Left kidney (tissue), 2 donors: ENCODE data around the gene SLC38A11. TPM values are rescaled to one million over a fixed set of nuclear protein-coding genes. Genes with fewer than 3 reads are reported as not detected.

Experiments used
- DNase-seq: peaks from one replicate; pipeline ENCODE4 v3.0.0-alpha.2; 2013
- polyA plus RNA-seq: library from polyadenylated mRNA; unstranded; fragments of 120-200 nt; gene quantifications from one replicate; pipeline ENCODE4 v1.2.1, GENCODE V29; 2013; ENCODE audit not compliant: insufficient read length

SLC38A11 gene
- polyA plus RNA-seq, 1 donor: 6.6 TPM

DNA sequence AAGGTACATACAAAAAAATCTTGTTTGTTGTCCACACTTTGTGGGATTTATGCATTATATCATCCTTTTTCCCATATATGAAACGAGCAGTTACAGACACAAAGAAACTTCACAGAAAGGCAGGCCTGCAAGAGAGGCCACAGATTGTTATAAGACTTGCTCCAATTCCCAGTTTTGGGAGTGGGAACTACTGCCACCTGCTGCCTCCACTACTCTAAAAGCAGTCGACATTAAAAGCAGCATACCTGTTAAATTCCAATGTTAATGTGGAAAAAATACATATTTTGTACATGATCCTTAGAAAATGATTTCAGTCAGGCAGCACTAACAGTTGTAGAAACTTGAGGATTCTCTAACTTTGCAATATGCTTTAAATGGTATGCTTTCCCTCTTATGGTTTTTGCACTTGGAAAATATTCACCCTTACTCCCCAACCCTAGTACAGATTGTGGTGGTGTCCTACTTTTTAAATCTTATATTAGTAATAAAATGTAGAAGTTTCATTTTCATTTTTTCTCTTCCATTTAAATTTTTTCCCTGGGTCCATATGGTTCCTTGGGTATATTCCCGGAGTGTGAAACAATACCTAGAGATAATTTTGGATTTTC lies 37.9 kb downstream of the SLC38A11 start:
- peak; percentile 46 for DNase-seq

DNA sequence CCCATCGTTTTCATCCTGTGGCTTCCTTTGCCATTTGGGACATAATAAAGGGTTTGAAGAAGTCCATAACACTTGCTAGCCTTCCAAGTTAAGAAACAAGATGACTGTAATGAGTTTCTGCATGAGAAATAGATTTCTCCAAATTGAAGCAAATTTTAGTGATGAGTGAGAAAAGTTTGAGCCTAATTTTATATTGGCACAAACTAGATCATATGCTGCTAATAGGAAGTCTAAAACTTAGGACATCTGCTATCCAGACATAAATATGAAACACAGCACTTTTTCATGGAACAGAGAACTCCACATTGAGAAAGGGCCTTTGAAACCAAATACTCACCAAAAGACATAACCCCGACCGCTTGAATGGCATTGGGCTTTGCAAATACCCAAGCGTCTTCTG lies 39.8 kb downstream of the SLC38A11 start:
- DNase-seq: no peak

- DNase-seq: no peak
Observed at GRCh38 chr2:164913640-164914350, 41.5 kb downstream of the SLC38A11 start.

DNA sequence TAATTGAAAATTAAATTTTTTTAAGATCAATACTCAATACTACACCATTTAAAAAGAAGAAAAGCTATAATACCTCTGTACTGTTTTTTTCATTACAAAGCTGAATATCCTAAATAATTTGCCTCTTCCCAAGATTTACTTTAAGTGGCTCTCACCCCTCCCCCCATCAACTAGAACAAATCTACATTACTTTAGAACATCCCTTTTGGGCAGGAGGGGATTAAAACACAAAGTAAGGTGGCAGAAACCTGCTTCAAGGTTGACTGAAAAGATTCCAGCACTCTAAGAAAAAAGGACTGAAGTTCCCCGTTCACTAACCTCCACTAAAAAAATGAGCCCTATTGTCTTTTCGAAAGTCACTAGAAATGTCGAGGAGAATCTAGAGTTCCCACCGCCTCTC lies 42.3 kb downstream of the SLC38A11 start:
- no peak for DNase-seq

GRCh38 chr2:164911832-164912231 lies 43.5 kb downstream of the SLC38A11 start:
- no peak for DNase-seq

GRCh38 chr2:164910101-164910899 lies 45.0 kb downstream of the SLC38A11 start:
- DNase-seq: no peak

DNA sequence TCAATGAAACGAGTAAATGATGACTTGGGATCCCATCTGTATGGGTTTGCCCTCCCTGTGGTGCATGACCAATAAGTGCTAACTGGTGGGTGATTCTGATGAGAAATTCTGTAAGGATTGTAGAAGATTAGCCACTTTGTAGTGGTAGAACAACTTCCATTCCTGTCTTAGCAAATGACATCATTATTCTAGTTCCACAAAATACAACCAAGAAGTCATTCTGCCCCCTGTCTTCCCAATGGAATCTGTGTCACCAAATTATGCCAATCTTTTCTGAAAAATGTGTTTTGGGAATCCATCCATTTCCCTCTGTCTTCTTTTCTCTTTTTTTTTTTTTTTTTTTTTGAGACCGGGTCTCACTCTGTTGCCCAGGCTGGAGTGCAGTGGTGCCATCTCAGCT lies 48.4 kb downstream of the SLC38A11 start:
- DNase-seq: no peak

DNA sequence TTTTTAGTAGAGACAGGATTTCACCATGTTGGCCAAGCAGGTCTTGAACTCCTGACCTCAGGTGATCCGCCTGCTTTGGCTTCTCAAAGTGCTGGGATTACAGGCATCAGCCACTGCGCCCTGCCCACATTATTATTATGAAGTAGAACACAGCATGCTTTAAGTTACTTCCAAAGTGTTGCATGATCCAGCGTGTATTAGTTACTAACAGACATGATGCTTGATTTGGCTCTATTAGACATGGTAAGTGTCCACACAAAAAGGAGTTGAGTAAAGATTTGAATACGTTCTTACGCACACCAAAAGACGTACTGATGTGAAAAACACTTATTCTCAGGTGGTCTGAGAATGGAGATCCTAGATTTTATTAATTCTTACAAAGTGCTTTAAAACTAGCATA lies 50.0 kb downstream of the SLC38A11 start:
- DNase-seq: no peak

DNA sequence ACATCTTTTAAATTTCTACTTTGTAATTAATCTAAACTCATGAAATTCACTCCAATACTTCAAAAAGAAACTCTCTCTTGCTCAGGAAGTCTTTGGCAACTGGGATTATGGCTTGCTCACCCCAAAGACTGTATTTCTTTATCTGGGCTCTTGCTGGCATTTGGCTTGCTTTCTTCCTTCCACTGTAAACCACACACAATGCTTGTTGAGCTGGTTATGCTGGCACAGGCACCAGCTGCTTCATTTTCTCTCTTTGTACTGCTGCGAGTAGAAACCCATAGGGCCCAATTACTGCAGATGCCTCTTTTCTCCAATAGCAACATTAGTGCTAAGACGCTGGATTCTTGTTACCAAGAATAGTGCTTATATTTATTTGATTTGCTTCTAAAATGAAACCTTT lies 51.4 kb downstream of the SLC38A11 start:
- no peak for DNase-seq

DNA sequence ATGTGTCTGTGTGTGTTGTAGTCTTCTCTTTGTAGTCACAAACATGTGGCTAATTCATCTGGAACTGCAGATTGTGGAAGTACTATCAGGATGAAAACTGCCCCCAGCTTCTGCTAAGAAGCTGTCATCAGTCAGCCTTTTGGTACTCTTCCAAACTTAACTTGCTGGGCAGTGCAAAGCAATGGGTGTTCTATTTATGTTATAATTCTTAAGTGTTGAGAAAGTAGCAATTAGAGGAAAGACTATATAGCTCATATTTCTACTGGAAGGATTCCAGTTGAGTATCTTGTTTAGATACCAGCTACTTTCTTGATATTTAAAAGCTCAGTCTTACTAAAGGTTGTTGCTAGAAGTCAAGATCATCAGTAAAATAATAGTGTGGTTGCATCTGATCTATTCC lies 52.1 kb downstream of the SLC38A11 start:
- no peak for DNase-seq

DNA sequence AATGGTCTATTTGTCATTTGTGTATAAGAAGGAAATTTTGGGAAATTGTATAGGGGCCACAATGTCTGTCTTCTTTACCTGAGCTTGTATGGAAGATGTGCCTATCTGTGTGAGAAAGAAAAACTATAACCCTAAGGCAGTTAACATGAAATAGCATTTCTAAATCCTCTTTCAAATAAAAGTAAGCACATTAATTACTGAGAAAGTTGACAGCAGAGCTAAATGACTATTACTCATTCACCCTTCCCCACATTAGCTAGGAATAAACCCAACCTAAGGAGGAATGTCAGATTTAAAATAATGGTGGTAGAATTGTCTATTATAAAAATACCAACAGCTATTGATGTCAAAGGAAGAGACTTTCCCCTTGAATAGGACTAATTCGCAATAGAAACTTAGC lies 56.2 kb downstream of the SLC38A11 start:
- DNase-seq: no peak

GRCh38 chr2:164898475-164898874 lies 56.9 kb downstream of the SLC38A11 start:
- DNase-seq: no peak

DNA sequence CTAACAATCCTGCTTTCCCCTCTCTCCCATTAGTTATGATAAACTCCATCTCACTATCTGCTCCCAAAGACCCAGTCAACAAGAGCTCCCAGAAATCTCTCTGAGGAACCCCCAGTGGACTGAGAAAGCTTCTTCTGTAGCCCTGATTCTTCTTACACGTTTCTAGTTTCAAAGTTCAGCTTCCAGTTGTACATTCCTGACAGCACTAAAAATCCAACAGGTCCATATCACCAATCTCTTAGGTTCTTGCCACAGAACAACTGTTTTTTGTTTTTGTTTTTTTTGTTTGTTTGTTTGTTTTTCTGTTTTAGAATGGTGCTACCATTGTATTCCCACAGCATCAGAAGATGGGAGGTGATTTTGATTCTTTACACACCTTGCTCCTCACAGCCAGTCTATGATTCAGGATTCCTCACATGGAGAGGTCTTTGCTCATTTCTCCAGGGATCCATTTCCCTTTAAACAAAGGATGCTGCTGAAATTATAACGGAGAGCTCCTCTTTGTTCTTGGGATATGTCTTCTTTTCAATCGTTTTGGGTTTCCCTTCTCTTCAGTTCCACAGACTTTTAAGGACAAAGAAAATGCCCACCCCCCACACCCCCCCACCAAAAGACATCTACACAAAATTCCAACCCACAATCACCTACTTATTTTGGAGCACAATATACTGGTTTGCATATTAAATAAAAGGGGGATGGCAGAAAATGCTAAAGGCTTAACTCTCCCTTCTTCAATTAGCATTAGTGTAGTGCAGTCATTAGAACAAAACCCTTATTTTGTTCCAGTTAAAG lies 57.7 kb downstream of the SLC38A11 start:
- no peak for DNase-seq

DNA sequence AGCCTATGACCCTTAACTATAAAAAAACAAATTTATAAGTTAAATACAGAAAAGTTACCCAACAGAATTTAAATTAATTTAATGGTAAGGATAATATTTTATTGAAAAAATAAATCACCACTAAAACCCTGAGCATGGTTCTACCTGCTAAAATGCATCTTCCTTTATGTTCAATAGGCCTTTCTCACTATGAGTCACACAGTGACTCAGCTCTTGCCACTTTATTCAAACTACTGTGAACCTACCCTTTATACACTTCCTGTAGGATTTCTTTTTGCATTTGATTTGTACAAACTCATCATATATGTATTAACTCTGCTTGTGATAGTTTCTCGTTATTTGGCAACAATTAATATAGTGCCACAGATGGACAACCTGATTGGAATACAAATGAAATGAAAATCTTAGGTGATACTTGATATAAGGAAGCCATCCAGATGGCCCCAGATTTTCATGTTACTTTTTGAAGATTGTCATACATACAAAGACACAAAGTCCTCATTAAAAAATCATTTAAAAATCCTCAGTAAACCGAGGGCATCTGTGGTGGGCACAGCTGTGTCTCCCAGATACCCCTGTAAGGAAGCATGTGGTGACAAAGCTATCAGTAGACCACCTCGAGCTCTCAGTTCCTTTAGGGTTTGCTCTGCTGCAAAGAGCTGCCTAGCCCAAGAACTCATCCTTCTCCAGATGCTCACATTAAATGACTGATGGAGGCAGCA lies 58.5 kb downstream of the SLC38A11 start:
- no peak for DNase-seq

- no peak for DNase-seq
Observed at GRCh38 chr2:164896226-164896625, 59.1 kb downstream of the SLC38A11 start.

GRCh38 chr2:164891460-164891859 lies 63.9 kb downstream of the SLC38A11 start:
- no peak for DNase-seq

DNA sequence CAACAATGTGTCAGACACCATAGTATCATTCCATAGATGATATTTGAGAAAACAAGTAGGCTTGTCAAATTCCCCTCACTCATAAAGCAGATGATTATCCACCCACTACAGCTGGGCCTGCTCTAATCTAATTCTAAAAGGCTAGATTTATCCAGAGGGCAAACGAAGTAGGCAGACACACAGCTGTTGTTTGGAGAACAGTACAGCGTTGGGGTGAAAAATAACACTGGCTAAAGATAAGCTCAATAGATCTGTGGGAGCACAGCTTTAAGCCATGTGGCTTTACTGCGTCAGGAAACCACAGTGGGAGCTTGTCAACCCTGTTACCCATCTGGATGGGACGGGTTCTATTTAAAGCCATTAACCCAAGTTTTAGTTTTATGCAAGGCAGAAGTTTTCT lies 64.8 kb downstream of the SLC38A11 start:
- no peak for DNase-seq

- no peak for DNase-seq
Observed at GRCh38 chr2:164888592-164888991, 66.7 kb downstream of the SLC38A11 start.

DNA sequence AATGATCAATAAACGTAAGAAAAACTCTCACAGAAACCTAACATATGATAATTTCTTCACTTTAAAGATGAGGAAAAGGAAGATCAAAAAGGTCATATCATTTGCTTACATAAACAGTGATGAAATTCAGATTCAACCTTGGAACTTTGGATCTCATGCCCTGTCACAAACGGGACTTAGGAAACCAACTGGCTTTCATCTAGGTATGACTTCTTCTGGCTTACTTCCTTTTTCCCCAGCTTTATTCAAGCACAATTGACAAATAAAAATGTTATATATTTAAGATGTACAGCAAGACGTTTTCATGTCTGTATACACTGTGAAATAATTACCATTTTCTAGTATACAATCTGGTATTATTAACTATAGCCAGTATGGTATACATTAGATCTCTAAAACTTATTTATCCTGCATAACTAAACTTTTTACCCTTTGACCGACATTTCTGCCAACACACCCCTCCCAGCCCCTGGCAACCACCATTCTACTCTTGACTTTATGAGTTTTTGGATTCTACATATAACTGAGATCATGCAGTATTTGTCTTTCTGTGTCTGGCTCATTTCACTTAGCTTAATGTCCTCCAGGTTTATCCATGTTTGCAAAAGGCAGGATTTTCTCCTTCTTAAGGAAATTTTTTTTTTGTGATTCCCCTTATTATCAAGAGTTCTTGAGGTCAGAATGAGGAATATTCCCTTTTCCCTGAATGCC lies 67.7 kb downstream of the SLC38A11 start:
- no peak for DNase-seq

- DNase-seq: no peak
Observed at GRCh38 chr2:164882276-164882675, 73.0 kb downstream of the SLC38A11 start.

- DNase-seq: no peak
Observed at GRCh38 chr2:164881524-164881923, 73.8 kb downstream of the SLC38A11 start.
